ENCODE results near the gene PHF3.

DNA sequence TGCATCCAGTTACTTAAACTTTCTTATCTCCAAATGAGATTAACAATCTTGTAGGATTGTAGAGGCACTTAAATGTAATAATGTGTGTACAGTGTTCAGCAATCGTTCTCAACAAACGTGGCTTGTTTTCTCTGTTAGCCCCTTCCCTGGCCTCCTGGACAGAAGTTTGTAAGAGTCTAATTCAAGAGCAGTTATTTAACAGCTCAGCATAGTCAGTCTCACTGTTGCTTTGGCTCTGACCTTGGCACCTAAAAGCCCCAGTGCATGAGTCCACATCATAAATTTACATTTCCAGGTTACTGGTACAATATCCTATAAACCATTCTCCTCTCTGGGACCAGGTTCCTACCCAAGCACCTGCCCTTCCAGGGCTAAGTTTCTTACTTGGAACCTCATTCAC lies 11.5 kb upstream of the PHF3 start:
- TF ChIP-seq, protein P1, sequence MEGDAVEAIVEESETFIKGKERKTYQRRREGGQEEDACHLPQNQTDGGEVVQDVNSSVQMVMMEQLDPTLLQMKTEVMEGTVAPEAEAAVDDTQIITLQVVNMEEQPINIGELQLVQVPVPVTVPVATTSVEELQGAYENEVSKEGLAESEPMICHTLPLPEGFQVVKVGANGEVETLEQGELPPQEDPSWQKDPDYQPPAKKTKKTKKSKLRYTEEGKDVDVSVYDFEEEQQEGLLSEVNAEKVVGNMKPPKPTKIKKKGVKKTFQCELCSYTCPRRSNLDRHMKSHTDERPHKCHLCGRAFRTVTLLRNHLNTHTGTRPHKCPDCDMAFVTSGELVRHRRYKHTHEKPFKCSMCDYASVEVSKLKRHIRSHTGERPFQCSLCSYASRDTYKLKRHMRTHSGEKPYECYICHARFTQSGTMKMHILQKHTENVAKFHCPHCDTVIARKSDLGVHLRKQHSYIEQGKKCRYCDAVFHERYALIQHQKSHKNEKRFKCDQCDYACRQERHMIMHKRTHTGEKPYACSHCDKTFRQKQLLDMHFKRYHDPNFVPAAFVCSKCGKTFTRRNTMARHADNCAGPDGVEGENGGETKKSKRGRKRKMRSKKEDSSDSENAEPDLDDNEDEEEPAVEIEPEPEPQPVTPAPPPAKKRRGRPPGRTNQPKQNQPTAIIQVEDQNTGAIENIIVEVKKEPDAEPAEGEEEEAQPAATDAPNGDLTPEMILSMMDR (IDR thresholded peaks at IDR 0.05), result no peak
- no peak for TF ChIP-seq EZH2 (IDR thresholded peaks at IDR 0.05; ENCODE audit: borderline replicate concordance, insufficient read depth, low read depth, low read length, poor library complexity, severe bottlenecking)
